NCI-H2029 (cell line): ENCODE results near the gene AKAP8L.

ENCODE experiments used
- DNase-seq: peaks from one replicate; lab custom pipeline; 2025; lab: John Stamatoyannopoulos, UW

AKAP8L gene

GRCh38 chr19:15448778-15449619 lies 30.2 kb upstream of the AKAP8L start:
- no peak for DNase-seq

GRCh38 chr19:15448044-15448777 lies 29.4 kb upstream of the AKAP8L start:
- DNase-seq = no peak

GRCh38 chr19:15447057-15447456 lies 28.3 kb upstream of the AKAP8L start:
- DNase-seq = no peak

- no peak for DNase-seq
These were observed 27.1 kb upstream of the AKAP8L start for GRCh38 chr19:15445807-15446376.

GRCh38 chr19:15445227-15445605 lies 26.4 kb upstream of the AKAP8L start:
- no peak for DNase-seq

GRCh38 chr19:15444505-15445226 lies 25.9 kb upstream of the AKAP8L start:
- no peak for DNase-seq

GRCh38 chr19:15443838-15444237 lies 25.1 kb upstream of the AKAP8L start:
- no peak for DNase-seq

GRCh38 chr19:15443325-15443724 lies 24.5 kb upstream of the AKAP8L start:
- DNase-seq = no peak

- no peak for DNase-seq
These were observed 23.5 kb upstream of the AKAP8L start for GRCh38 chr19:15442142-15442920.

- DNase-seq = no peak
These were observed 22.5 kb upstream of the AKAP8L start for GRCh38 chr19:15441317-15441716.

GRCh38 chr19:15439821-15440641 lies 21.2 kb upstream of the AKAP8L start:
- no peak for DNase-seq

GRCh38 chr19:15439078-15439799 lies 20.5 kb upstream of the AKAP8L start:
- no peak for DNase-seq

GRCh38 chr19:15438577-15438976 lies 19.8 kb upstream of the AKAP8L start:
- no peak for DNase-seq

GRCh38 chr19:15438124-15438496 lies 19.3 kb upstream of the AKAP8L start:
- DNase-seq = no peak

GRCh38 chr19:15437355-15438123 lies 18.8 kb upstream of the AKAP8L start:
- no peak for DNase-seq

- no peak for DNase-seq
These were observed 18.0 kb upstream of the AKAP8L start for GRCh38 chr19:15436826-15437110.

GRCh38 chr19:15436012-15436825 lies 17.4 kb upstream of the AKAP8L start:
- no peak for DNase-seq

- DNase-seq = no peak
These were observed 14.8 kb upstream of the AKAP8L start for GRCh38 chr19:15433519-15434069.
